IPS-NIHi11 (cell line): ENCODE results near the gene INHBE.
"Not testable (repeated sequence)": the region's sequence is repeated elsewhere in the genome, so short reads cannot be mapped to it uniquely, and the experiment has no call there.

Source experiments
- DNase-seq: peaks from one replicate; pipeline ENCODE4 v3.0.0; 2012; ENCODE audit warnings: mixed read lengths, low spot score

The INHBE gene

DNA sequence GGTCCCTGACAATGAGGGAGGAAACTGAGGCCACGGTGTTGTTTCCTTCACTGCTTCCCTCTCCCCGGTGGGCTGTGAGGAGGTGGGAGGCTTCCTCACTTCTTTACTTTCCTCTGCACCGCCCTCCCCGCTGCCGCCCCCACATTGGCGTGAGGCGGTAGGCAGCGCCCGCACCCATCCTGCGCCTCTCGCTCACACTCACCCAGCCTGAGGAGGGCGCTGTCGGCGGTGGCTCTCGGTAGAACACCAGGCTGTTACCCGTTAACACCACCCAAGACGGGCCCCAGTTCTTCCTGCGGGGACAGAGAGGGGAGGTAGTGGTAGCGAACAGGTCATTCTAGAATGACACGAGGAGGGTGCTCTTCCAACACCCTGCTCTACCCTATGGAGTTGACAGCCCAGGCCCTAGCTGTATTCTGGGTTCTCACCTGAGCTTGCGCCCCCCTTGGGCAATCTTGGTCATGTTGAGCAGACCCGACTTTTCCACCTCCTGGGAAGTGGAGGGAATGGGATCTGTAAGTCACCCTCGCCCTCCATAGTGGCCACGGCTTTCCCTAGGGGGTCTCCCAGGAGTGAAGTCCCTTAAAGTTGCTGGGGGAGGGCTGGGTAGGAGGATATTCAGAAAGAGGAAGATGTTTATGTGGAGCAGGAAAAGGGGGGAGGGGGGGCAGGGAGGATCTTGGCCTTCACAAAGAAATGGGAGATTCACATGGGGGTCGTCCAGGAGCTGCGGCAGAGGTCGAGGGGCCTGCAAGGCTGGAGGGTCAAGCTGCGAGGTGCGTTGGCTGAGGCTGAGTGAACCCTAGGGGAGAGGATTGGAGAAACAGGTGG, 21.3 kb downstream of the INHBE start:
- DNase-seq: peak; percentile 72

DNA sequence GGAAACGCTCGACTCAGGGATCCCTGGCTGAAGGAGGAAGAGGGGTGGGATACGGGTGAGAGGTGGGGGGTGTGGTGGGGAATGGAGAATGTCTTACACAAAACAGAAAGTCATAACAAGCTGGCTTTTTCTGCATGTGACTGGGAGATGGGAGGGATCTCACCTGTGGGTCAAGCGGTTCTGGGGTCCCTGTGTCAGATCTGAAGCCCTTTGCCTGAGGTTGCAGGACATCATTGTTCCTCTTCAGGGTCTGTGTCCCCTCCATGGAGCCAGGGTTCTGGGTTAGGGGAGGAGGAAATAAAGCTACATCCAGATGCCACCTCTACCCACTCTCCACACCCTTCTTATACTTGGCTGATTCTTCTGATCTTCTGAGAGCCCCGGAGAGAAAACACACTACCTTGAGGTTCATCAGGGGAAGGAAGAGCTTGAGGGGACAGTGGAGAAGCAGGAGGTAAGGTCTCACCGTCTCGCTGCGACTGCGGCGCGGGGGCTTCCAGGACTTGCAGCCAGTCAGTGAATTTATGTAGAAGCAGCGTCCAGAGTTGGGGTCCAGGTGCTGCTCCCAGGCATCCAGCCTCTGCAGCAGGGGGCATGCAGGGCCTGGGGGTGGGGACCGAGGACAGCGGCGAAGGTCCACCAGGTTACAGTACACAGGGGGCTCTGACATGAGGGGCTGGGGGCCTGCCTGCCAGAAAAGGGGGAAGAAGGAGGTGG, 22.0 kb downstream of the INHBE start:
- DNase-seq: no peak

GRCh38 chr12:57477710-57478681, 22.9 kb downstream of the INHBE start:
- no peak for DNase-seq

DNA sequence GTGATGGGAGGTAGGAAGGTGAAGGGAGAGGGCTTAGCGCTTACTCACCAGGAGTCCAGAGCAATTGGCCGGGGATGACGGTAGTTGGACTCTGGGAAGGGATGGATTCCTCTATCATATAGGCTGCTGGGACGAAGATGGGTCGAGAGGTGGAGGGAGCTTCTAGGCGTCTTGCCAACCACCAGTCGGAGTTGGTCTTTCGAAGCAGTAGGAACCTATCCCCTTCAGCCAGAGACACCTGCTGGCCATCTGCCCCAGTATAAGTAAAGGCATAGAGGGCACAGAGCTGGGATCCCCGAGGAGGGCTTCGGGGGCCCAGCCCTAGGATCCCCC, 23.9 kb downstream of the INHBE start:
- DNase-seq: no peak

DNA sequence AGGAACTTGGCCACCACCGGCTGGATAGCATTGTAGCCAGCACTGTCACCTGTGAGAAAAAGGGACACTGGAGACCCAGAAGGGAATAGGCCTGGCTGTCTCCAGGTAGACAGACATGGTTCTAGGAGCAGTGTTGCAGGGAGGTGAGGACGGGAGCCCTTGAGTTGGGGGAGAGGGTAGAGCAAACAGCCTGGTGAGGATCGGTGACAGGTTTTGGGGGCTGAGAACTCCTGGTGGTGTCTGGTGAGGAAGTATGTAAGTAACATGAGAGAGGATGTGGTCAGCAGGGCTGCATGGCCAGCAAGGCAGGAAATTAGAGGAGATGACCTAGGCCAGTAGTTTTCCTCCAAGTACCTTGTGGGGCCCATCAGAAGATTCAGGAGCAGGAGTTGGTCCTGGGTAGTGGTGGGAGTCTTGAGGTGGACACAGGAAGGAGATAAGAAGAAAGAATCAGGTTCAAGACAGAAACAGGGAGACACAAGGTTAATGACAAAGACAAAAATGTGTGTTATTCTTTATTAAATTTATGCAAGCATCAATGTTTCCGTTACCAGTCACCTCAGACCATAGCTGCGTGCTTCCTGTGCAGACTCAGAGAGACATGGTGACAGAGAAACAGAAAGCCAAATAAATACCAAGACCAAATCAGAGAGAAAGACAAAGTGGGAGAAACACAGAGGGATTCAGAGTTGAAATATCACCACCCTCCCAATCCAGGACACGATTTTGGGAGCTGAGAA, 24.4 kb downstream of the INHBE start, which contains the start of gene ARHGAP9:
Gene ARHGAP9 (minus strand): TSS at position 491 of the 740 bp plus-strand sequence. CDS start 460 bp downstream, at position 31.
- no peak for DNase-seq

DNA sequence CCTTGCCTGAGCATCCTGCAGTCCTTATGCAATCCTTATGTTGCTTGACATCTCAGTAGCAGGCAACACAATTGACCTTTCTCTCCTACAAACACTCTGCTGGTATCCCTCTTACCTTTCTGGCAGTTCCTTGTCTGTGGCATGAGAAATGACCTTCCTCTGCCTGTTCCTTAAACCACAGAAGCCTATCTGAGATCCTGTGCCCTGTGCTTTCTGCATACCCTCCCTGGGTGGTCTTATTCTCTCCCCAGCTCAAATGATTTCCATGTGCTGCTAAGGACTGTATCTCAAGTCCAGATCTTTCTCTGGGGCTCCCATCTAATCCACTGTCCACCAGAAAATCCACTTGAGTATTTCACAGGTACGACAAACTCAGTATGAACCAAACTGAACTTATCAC, 26.6 kb downstream of the INHBE start:
- no peak for DNase-seq

DNA sequence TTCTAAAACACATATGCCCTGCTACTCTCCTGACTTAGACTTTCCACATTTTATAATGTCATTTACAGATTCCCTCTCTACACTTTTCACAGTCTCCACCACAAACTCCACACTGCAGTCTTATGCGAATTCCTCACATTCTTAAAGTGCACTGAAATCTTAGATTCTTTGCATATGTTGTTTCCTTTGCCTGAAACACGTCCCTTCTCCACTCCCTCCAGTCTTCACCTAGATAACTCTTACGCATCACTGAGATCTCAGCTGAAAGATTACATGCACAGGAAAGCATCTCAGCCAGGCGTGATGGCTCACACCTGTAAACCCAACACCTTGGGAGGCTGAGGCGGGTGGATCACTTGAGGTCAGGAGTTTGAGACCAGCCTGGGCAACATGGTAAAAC, 28.4 kb downstream of the INHBE start:
- no peak for DNase-seq

DNA sequence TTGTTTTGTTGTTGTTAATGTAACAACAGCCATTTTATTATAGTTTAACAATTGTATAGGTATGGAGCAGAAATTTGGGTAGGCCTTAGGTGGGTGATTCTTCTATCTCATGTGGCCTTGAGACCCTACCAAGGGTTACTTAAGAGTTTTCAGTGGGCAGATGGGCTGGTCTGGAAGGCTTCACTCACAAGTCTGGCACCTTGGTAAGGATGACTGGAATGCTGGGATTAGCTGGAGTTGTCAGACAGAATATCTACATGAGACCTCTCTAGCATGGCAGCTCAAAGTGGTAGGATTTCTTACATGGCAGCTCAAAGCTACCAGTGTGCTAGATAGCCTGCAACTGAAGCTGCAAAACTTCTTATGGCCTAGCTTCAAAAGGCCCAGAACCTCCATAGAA, 30.6 kb downstream of the INHBE start:
- no peak for DNase-seq

GRCh38 chr12:57487055-57487596, 32.0 kb downstream of the INHBE start:
- no peak for DNase-seq

DNA sequence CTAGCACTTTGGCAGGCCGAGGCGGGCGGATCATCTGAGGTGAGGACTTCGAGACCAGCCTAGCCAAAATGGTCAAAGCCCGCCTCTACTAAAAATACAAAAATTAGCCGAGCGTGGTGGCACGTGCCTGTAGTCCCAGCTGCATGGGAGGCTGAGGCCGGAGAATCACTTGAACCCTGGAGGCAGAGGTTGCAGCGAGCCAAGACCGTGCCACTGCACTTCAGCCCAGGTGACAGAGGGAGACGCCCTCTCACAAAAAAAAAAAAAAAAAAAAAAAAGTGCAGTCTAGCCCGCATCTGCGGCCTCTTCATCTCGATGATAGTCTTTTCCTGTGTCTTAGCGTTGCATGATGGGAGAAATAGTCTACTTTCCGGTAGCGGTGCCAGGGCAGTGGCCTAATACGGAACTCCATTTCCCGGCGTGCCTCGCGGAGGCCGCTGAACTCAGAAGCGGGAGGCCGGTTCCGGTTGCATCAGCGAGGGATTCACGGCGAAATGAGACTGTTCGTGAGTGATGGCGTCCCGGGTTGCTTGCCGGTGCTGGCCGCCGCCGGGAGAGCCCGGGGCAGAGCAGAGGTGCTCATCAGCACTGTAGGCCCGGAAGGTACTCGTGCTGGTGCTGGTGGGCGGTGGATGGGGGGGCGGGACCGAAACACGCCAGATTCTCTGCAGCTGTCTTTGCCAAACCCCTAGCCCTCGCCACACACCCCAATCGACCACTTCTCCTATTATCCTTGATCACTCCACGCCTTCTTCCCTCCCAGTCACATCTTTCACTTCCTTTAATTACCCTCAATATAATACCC, 32.7 kb downstream of the INHBE start, which contains the start of gene MARS1:
Gene MARS1 (plus strand): TSS at position 472 of the 805 bp plus-strand sequence. CDS start 23 bp downstream, at position 495.
- DNase-seq: peak; percentile 93

DNA sequence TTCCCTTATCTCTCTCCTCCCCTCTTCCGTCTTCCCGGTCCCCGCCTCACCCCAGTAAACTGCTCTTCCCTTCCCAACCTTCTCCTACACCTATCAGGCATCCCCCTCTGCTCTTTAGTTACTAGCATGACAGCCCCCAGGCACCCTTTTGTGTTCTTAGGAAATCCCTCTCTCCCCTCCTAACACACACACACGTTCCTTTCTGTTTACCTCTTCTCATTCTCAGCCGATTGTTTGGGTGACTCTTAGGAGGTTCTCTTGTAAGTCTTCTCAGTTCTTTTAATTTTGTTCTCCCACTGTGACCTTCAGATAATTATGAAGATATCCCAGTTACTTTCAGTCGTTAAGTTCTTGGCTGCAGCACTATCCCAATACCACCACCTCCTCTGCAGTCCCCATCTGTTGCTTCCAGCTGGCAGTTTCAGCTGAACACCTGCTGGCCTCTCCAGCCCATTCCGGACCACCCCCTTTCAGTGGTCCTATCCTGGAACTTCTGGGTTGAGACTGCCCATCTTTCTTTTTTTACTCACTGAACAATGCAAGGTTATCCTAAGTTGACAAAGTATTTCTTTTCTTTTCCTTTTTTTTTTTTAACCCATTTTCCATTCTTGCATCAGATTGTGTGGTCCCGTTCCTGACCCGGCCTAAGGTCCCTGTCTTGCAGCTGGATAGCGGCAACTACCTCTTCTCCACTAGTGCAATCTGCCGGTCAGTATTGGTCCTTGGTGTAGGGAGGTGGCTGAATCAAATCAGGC, 33.5 kb downstream of the INHBE start:
- DNase-seq: peak; percentile 2

DNA sequence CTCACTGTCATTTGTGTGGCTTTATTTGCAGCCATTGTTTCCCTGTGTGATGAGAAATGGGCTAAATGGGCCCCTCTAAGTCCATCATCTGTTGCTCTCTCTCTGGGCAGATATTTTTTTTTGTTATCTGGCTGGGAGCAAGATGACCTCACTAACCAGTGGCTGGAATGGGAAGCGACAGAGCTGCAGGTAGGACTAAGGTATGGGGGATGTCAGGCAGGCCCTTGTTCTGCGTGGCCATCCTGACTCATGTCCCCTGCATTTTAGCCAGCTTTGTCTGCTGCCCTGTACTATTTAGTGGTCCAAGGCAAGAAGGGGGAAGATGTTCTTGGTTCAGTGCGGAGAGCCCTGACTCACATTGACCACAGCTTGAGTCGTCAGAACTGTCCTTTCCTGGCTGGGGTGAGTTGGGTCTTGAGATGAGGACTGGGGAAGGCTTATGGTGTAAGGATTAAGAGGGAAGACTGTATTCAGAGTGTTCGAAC, 34.1 kb downstream of the INHBE start:
- peak; percentile 2 for DNase-seq

GRCh38 chr12:57490126-57490525, 35.0 kb downstream of the INHBE start:
- DNase-seq: no peak

- DNase-seq: no peak
Measured at GRCh38 chr12:57491393-57492280, 36.5 kb downstream of the INHBE start.

GRCh38 chr12:57495051-57495701, 40.1 kb downstream of the INHBE start:
- not testable (repeated sequence) for DNase-seq

DNA sequence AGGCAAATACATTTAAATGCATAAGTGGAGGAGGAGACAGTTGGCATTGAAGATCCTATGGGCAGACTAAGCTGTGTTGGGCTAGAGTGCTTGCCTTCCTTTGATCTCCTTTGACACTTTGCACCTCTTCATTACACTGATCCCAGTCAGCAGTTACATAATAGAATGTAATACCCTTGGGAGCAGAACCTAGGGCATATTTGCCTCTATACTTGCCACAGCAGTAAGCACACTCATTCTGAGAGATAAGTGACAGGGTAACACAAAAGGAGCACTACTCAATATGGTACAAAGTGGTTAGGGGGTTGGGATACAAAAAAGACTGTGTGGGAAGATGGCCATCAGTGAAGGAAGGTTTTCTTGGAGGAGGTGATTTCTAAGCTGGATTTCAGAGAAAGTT, 41.7 kb downstream of the INHBE start:
- DNase-seq: no peak

DNA sequence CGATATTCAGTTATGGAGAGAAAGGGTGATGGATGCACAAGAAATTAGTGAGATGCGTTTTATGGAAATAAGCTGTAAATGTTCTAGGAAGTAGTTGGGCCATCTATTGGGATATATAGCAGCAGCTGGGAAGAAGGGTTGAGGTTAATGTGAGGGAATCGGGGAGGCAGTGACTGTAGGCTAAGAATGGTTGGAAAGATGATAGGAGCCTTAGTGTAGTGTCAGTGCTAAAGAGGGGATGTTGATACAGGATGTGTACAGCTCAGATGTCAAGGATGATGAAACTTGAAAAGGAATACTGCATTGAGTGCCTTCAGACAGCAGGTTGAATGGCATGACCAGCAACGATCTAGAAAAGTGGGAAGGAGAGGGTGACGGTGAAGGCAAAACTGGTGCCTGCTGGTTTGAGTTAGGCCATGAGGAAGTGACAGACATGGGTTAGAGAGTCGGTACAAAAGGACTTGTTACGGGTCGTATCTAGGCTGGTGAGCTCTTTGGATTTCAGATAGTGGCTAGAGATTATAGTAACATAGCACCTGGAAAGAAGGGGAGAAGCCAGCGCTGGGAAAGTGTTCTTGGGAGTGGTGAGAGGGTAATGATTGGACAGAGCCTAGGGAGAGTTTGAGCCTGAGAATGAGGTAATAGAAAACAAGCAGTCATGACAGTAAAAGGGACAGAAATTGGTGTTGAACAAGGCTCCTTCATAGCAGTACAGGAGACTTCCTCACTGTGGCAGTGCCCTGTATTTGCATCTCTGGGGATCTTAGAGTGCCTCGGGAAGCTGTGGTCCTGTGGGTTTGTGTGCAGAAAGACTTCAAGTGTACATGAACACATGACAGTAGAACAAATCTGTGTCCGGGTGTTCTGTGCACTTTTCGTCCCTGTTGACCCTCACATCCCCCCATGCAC, 42.4 kb downstream of the INHBE start:
- DNase-seq: no peak
